Measurements from ENCODE around the gene SNX27.
"Not testable (repeated sequence)": the region's sequence is repeated elsewhere in the genome, so short reads cannot be mapped to it uniquely, and the experiment has no call there.

Gene SNX27

GRCh38 chr1:151661751-151662150 lies 49.9 kb downstream of the SNX27 start:
- Histone ChIP-seq H3K79me1 (ENCODE audit: low read depth, low read length) (no peaks in the 10 kb centered on the region), H3K4ac (ENCODE audit: low read length) (no peak overlapping the region), H3K4me1 (ENCODE audit: control insufficient read depth in 2 of 2, insufficient read depth in 1 of 2, low read depth in 1 of 2, low read length in 2 of 2) (no peaks in the 10 kb centered on the region), H2BK5ac (ENCODE audit: low read length) (no peak overlapping the region), H2BK120ac (ENCODE audit: low read depth, low read length) (no peak overlapping the region), H3K4me3 (ENCODE audit: low read length in 2 of 2) (no peak overlapping the region), H2BK12ac (ENCODE audit: low read length) (no peak overlapping the region), H3K36me3 (replicated peaks in 1 of 2; ENCODE audit: control insufficient read depth in 2 of 2, insufficient read depth in 2 of 2, low read length in 2 of 2) (peaks cover 6 to 84% of the 10 kb centered on the region in 2 donors), H3K14ac (ENCODE audit: low read length) (no peak overlapping the region), H3K4me2 (ENCODE audit: insufficient read depth, low read length, poor library complexity, severe bottlenecking) (no peak overlapping the region), H3K9ac (ENCODE audit: low read depth, low read length, poor library complexity) (no peak overlapping the region), H3K9me3 (replicated peaks in 1 of 2; ENCODE audit: control insufficient read depth in 2 of 2, insufficient read depth in 1 of 2, low read depth in 1 of 2, low read length in 2 of 2) (no peaks in the 10 kb centered on the region), H3K18ac (ENCODE audit: low read length) (no peak overlapping the region), H3K23ac (ENCODE audit: low read depth, low read length, poor library complexity) (no peak overlapping the region), H4K8ac (ENCODE audit: low read depth, low read length) (no peak overlapping the region), H2BK15ac (ENCODE audit: low read length) (no peak overlapping the region), H3K27me3 (ENCODE audit: control insufficient read depth in 3 of 3, insufficient read depth in 3 of 3, low read depth in 1 of 3, low read length in 3 of 3) (no peaks in the 10 kb centered on the region), H3K27ac (replicated peaks; ENCODE audit: low read length) (no peak overlapping the region), H2AK5ac (ENCODE audit: low read depth, low read length) (no peak overlapping the region), H4K91ac (ENCODE audit: low read depth, low read length, poor library complexity) (no peak overlapping the region), H2AFZ (ENCODE audit: low read length) (no peak overlapping the region)
- DNase-seq (ENCODE audit: low spot score): no peak
- WGBS, 2 donors (ENCODE audit: extremely low coverage in 2 of 2, insufficient read length in 2 of 2, insufficient replicate concordance in 1 of 2): no CpG with 5 or more reads among the region's 6 CpGs

- Histone ChIP-seq H2BK120ac (ENCODE audit: low read depth, low read length) (no peak overlapping the region), H2AK5ac (ENCODE audit: low read depth, low read length) (no peak overlapping the region), H3K27me3 (ENCODE audit: control insufficient read depth in 3 of 3, insufficient read depth in 3 of 3, low read depth in 1 of 3, low read length in 3 of 3) (no peaks in the 10 kb centered on the region), H4K91ac (ENCODE audit: low read depth, low read length, poor library complexity) (no peak overlapping the region), H3K18ac (ENCODE audit: low read length) (no peak overlapping the region), H2BK15ac (ENCODE audit: low read length) (no peak overlapping the region), H3K36me3 (replicated peaks in 1 of 2; ENCODE audit: control insufficient read depth in 2 of 2, insufficient read depth in 2 of 2, low read length in 2 of 2) (peaks cover 5 to 69% of the 10 kb centered on the region in 2 donors), H3K4ac (ENCODE audit: low read length) (no peak overlapping the region), H4K8ac (ENCODE audit: low read depth, low read length) (no peak overlapping the region), H2AFZ (ENCODE audit: low read length) (no peak overlapping the region), H3K4me3 (ENCODE audit: low read length in 2 of 2) (no peak overlapping the region), H3K27ac (replicated peaks; ENCODE audit: low read length) (no peak overlapping the region), H3K4me2 (ENCODE audit: insufficient read depth, low read length, poor library complexity, severe bottlenecking) (no peak overlapping the region), H3K79me1 (ENCODE audit: low read depth, low read length) (no peaks in the 10 kb centered on the region), H3K23ac (ENCODE audit: low read depth, low read length, poor library complexity) (no peak overlapping the region), H3K14ac (ENCODE audit: low read length) (no peak overlapping the region), H2BK5ac (ENCODE audit: low read length) (no peak overlapping the region), H3K9me3 (replicated peaks in 1 of 2; ENCODE audit: control insufficient read depth in 2 of 2, insufficient read depth in 1 of 2, low read depth in 1 of 2, low read length in 2 of 2) (peaks cover 0 to 15% of the 10 kb centered on the region in 2 donors), H3K4me1 (ENCODE audit: control insufficient read depth in 2 of 2, insufficient read depth in 1 of 2, low read depth in 1 of 2, low read length in 2 of 2) (no peaks in the 10 kb centered on the region), H2BK12ac (ENCODE audit: low read length) (no peak overlapping the region), H3K9ac (ENCODE audit: low read depth, low read length, poor library complexity) (no peak overlapping the region)
- DNase-seq (ENCODE audit: low spot score): no peak
- whole genome bisulfite sequencing, 2 donors (ENCODE audit: extremely low coverage in 2 of 2, insufficient read length in 2 of 2, insufficient replicate concordance in 1 of 2): no CpG with 5 or more reads among the region's 3 CpGs
Observed at GRCh38 chr1:151668090-151668489, 56.2 kb downstream of the SNX27 start.

GRCh38 chr1:151670036-151670675 lies 58.3 kb downstream of the SNX27 start:
- not testable (repeated sequence) for H2BK15ac ChIP-seq (ENCODE audit: low read length); H4K91ac ChIP-seq (ENCODE audit: low read depth, low read length, poor library complexity); H3K18ac ChIP-seq (ENCODE audit: low read length); H3K27ac ChIP-seq (replicated peaks; ENCODE audit: low read length); H3K9ac ChIP-seq (ENCODE audit: low read depth, low read length, poor library complexity); H2BK12ac ChIP-seq (ENCODE audit: low read length); H3K4me2 ChIP-seq (ENCODE audit: insufficient read depth, low read length, poor library complexity, severe bottlenecking); H2AK5ac ChIP-seq (ENCODE audit: low read depth, low read length); H3K79me1 ChIP-seq (ENCODE audit: low read depth, low read length); H3K4ac ChIP-seq (ENCODE audit: low read length); H4K8ac ChIP-seq (ENCODE audit: low read depth, low read length); H2AFZ ChIP-seq (ENCODE audit: low read length); H3K23ac ChIP-seq (ENCODE audit: low read depth, low read length, poor library complexity); H2BK120ac ChIP-seq (ENCODE audit: low read depth, low read length); H3K4me1 ChIP-seq (ENCODE audit: control insufficient read depth in 2 of 2, insufficient read depth in 1 of 2, low read depth in 1 of 2, low read length in 2 of 2); DNase-seq (ENCODE audit: low spot score); H3K14ac ChIP-seq (ENCODE audit: low read length); H2BK5ac ChIP-seq (ENCODE audit: low read length); H3K4me3 ChIP-seq (ENCODE audit: low read length in 2 of 2); H3K27me3 ChIP-seq (ENCODE audit: control insufficient read depth in 3 of 3, insufficient read depth in 3 of 3, low read depth in 1 of 3, low read length in 3 of 3)
- Histone ChIP-seq H3K36me3 (replicated peaks in 1 of 2; ENCODE audit: control insufficient read depth in 2 of 2, insufficient read depth in 2 of 2, low read length in 2 of 2) (peaks cover 5 to 58% of the 10 kb centered on the region in 2 donors), H3K9me3 (replicated peaks in 1 of 2; ENCODE audit: control insufficient read depth in 2 of 2, insufficient read depth in 1 of 2, low read depth in 1 of 2, low read length in 2 of 2) (peaks cover 0 to 15% of the 10 kb centered on the region in 2 donors)
- no CpG with 5 or more reads among the region's 2 CpGs for WGBS, 2 donors (ENCODE audit: extremely low coverage in 2 of 2, insufficient read length in 2 of 2, insufficient replicate concordance in 1 of 2)

- H4K91ac ChIP-seq (ENCODE audit: low read depth, low read length, poor library complexity): no peak overlapping the region
- no peak overlapping the region for H3K4me2 ChIP-seq (ENCODE audit: insufficient read depth, low read length, poor library complexity, severe bottlenecking)
- H3K14ac ChIP-seq (ENCODE audit: low read length): no peak overlapping the region
- no peak overlapping the region for H2BK15ac ChIP-seq (ENCODE audit: low read length)
- no peak for DNase-seq (ENCODE audit: low spot score)
- no peak overlapping the region for H3K4ac ChIP-seq (ENCODE audit: low read length)
- H3K23ac ChIP-seq (ENCODE audit: low read depth, low read length, poor library complexity): no peak overlapping the region
- no peaks in the 10 kb centered on the region for H3K79me1 ChIP-seq (ENCODE audit: low read depth, low read length)
- H3K9ac ChIP-seq (ENCODE audit: low read depth, low read length, poor library complexity): no peak overlapping the region
- H3K4me1 ChIP-seq (ENCODE audit: control insufficient read depth in 2 of 2, insufficient read depth in 1 of 2, low read depth in 1 of 2, low read length in 2 of 2): no peaks in the 10 kb centered on the region
- no peak overlapping the region for H4K8ac ChIP-seq (ENCODE audit: low read depth, low read length)
- no peak overlapping the region for H3K4me3 ChIP-seq (ENCODE audit: low read length in 2 of 2)
- H3K9me3 ChIP-seq (replicated peaks in 1 of 2; ENCODE audit: control insufficient read depth in 2 of 2, insufficient read depth in 1 of 2, low read depth in 1 of 2, low read length in 2 of 2): peaks cover 0 to 15% of the 10 kb centered on the region in 2 donors
- no peak overlapping the region for H3K18ac ChIP-seq (ENCODE audit: low read length)
- H2BK12ac ChIP-seq (ENCODE audit: low read length): no peak overlapping the region
- no peak overlapping the region for H2BK5ac ChIP-seq (ENCODE audit: low read length)
- WGBS, 2 donors (ENCODE audit: extremely low coverage in 2 of 2, insufficient read length in 2 of 2, insufficient replicate concordance in 1 of 2): no CpG with 5 or more reads among the region's 1 CpG
- no peak overlapping the region for H3K27ac ChIP-seq (replicated peaks; ENCODE audit: low read length)
- H3K36me3 ChIP-seq (replicated peaks in 1 of 2; ENCODE audit: control insufficient read depth in 2 of 2, insufficient read depth in 2 of 2, low read length in 2 of 2): peaks cover 5 to 45% of the 10 kb centered on the region in 2 donors
- no peak overlapping the region for H2AFZ ChIP-seq (ENCODE audit: low read length)
- H2BK120ac ChIP-seq (ENCODE audit: low read depth, low read length): no peak overlapping the region
- no peaks in the 10 kb centered on the region for H3K27me3 ChIP-seq (ENCODE audit: control insufficient read depth in 3 of 3, insufficient read depth in 3 of 3, low read depth in 1 of 3, low read length in 3 of 3)
- no peak overlapping the region for H2AK5ac ChIP-seq (ENCODE audit: low read depth, low read length)
Observed at GRCh38 chr1:151673407-151673806, 61.6 kb downstream of the SNX27 start.

Data from neuronal stem cell (in vitro differentiated cells).